Karpas-422 (cell line): ENCODE results near the gene ITPR3. TPM values are rescaled to one million over a fixed set of nuclear protein-coding genes. Genes with fewer than 3 reads are reported as not detected.

Experiments
- DNase-seq: peaks from one replicate; pipeline ENCODE4 v3.0.0-alpha.2; 2015
- H2AFZ ChIP-seq: fragments of 200-600 bp; sonication (generic); 2 replicates; pipeline ENCODE4 v1.6.1; 2014; ENCODE audit warnings: antibody characterized with exemption, low read length, mixed read lengths
- H3K27ac ChIP-seq: fragments of 200-600 bp; sonication (generic); 2 replicates; pipeline ENCODE4 v1.5.1; 2014; ENCODE audit warnings: mild to moderate bottlenecking, low read length, moderate library complexity
- H3K27me3 ChIP-seq: fragments of 200-600 bp; sonication (generic); 2 replicates; pipeline ENCODE4 v1.6.1; 2014; ENCODE audit warnings: low read length, mixed read lengths
- H3K36me3 ChIP-seq: fragments of 200-600 bp; sonication (generic); 2 replicates; pipeline ENCODE4 v1.6.1; 2014; ENCODE audit warnings: low read length, mixed read lengths; ENCODE audit not compliant: insufficient read depth
- H3K4me1 ChIP-seq: fragments of 200-600 bp; sonication (generic); 2 replicates; pipeline ENCODE4 v1.6.1; 2014; ENCODE audit warnings: mild to moderate bottlenecking, low read length, mixed read lengths
- H3K4me2 ChIP-seq: fragments of 200-600 bp; sonication (generic); 2 replicates; pipeline ENCODE4 v1.6.1; 2014; ENCODE audit warnings: low read length, low read depth, mild to moderate bottlenecking; ENCODE audit not compliant: poor library complexity, severe bottlenecking
- H3K4me3 ChIP-seq: fragments of 200-600 bp; sonication (generic); 2 replicates; pipeline ENCODE4 v1.5.1; 2014; ENCODE audit warnings: mild to moderate bottlenecking, antibody characterized with exemption, low read length, mixed read lengths
- H3K79me2 ChIP-seq: fragments of 200-600 bp; sonication (generic); 2 replicates; pipeline ENCODE4 v1.6.1; 2014; ENCODE audit warnings: mild to moderate bottlenecking, low read length, mixed read lengths
- H3K9ac ChIP-seq: fragments of 200-600 bp; sonication (generic); 2 replicates; pipeline ENCODE4 v1.6.0; 2014; ENCODE audit warnings: low read length
- H3K9me2 ChIP-seq: fragments of 200-600 bp; sonication (generic), shearing (Covaris generic); replicated peaks from 2 replicates; pipeline ENCODE4 v1.6.0; 2014; ENCODE audit warnings: mild to moderate bottlenecking, low read length, moderate library complexity; ENCODE audit not compliant: insufficient read depth
- H3K9me3 ChIP-seq: fragments of 300-700, 200-600 bp; sonication (generic); 2 replicates; pipeline ENCODE4 v1.6.1; 2014; ENCODE audit warnings: low read length, mixed read lengths
- H4K20me1 ChIP-seq: fragments of 200-600 bp; sonication (generic); 2 replicates; pipeline ENCODE4 v1.6.1; 2014; ENCODE audit warnings: mild to moderate bottlenecking, antibody characterized with exemption, low read length, low read depth; ENCODE audit not compliant: insufficient read depth
- total RNA-seq: library from RNA; depleted of rRNA; stranded (reverse); fragments of >200 nt; shearing (Covaris generic); gene quantifications from 2 replicates; pipeline ENCODE4 v1.2.3, GENCODE V29; 2014; ENCODE audit warnings: low replicate concordance

Gene ITPR3
- total RNA-seq, 1 experiment from 2014 or later, result 3.9 TPM

GRCh38 chr6:33726696-33727095 is 105.6 kb downstream of the ITPR3 start:
- H3K9ac ChIP-seq, result no peak overlapping the region
- no peaks in the 10 kb centered on the region for H3K79me2 ChIP-seq

DNA sequence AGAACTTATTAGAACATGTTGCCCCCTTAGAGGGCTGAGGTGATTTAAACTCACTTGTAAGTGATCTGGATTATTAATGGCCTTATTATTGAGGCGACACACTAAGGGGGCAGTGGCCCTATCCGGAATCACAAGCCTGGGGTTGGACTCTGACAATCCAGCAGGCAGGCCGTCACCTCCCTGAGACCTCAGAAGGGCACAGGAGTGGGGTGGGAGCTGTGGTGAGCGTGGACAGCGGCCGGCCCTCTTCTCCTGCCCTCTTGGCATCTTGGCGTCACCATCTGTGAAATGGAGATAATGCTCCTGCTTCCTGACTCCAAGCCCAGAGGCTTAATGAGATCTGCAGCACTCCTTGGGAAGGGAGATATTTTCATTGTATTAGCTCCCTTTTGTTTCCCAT is 106.0 kb downstream of the ITPR3 start:
- no peak overlapping the region for H3K9ac ChIP-seq
- H3K9me2 ChIP-seq, result no peaks in the 10 kb centered on the region
- no peak for DNase-seq
- no peaks in the 10 kb centered on the region for H3K79me2 ChIP-seq
- H3K27ac ChIP-seq, result no peak overlapping the region
- H3K27me3 ChIP-seq, result no peaks in the 10 kb centered on the region
- no peaks in the 10 kb centered on the region for H3K9me3 ChIP-seq
- H3K4me2 ChIP-seq, result no peak overlapping the region
- H3K36me3 ChIP-seq, result no peaks in the 10 kb centered on the region
- H2AFZ ChIP-seq, result no peak overlapping the region
- peaks cover 8% of the 10 kb centered on the region for H3K4me1 ChIP-seq
- peaks cover 9% of the 10 kb centered on the region; the same call in 1 of the 2 replicates for H4K20me1 ChIP-seq
- H3K4me3 ChIP-seq, result no peak overlapping the region

More at GRCh38 chr6:33726696-33727095, 105.6 kb downstream of the ITPR3 start:
- H3K9me2 ChIP-seq, result no peaks in the 10 kb centered on the region
- H3K4me2 ChIP-seq, result no peak overlapping the region
- no peak overlapping the region for H3K27ac ChIP-seq
- no peak for DNase-seq
- no peak overlapping the region for H3K4me3 ChIP-seq
- no peaks in the 10 kb centered on the region for H3K36me3 ChIP-seq
- no peak overlapping the region for H2AFZ ChIP-seq
- peaks cover 13% of the 10 kb centered on the region for H3K4me1 ChIP-seq
- no peaks in the 10 kb centered on the region for H3K27me3 ChIP-seq
- H4K20me1 ChIP-seq, result peaks cover 9% of the 10 kb centered on the region; the same call in 1 of the 2 replicates
- no peaks in the 10 kb centered on the region for H3K9me3 ChIP-seq

GRCh38 chr6:33727932-33728331 is 106.8 kb downstream of the ITPR3 start:
- Histone ChIP-seq H3K4me2 (no peak overlapping the region), H3K4me1 (peaks cover 8% of the 10 kb centered on the region), H4K20me1 (peaks cover 9% of the 10 kb centered on the region; the same call in 1 of the 2 replicates), H3K27ac (no peak overlapping the region), H3K9me3 (no peaks in the 10 kb centered on the region), H3K36me3 (no peaks in the 10 kb centered on the region), H3K27me3 (no peaks in the 10 kb centered on the region), H3K4me3 (no peak overlapping the region), H2AFZ (no peak overlapping the region), H3K9ac (no peak overlapping the region), H3K79me2 (no peaks in the 10 kb centered on the region), H3K9me2 (no peaks in the 10 kb centered on the region)
- no peak for DNase-seq

DNA sequence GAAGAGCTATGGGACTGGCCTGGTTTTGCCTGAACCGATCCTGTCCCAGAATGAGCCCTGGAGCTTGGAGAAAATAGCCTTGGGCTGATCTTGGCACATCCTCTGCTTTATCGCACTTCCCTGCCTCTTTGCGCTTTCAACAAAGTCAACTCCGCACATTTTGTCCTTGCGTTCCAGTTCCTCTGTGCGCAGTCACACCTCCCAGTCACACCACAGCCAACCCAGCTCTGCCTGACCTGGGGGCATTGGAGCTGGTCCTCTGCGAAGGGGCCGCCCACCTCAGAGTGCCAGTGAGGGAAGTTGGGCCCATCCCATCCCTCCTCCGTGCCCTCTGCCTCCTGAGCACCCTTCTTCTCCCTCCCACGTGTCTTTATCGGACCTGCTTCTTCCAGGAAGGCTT is 107.3 kb downstream of the ITPR3 start:
- no peaks in the 10 kb centered on the region for H3K27me3 ChIP-seq
- no peak overlapping the region for H3K27ac ChIP-seq
- DNase-seq, result no peak
- no peaks in the 10 kb centered on the region for H3K9me2 ChIP-seq
- H3K4me1 ChIP-seq, result peaks cover 8% of the 10 kb centered on the region
- no peaks in the 10 kb centered on the region for H3K36me3 ChIP-seq
- H3K79me2 ChIP-seq, result no peaks in the 10 kb centered on the region
- peaks cover 9% of the 10 kb centered on the region; the same call in 1 of the 2 replicates for H4K20me1 ChIP-seq
- no peak overlapping the region for H3K4me3 ChIP-seq
- H3K9me3 ChIP-seq, result no peaks in the 10 kb centered on the region
- no peak overlapping the region for H3K4me2 ChIP-seq
- H2AFZ ChIP-seq, result no peak overlapping the region
- no peak overlapping the region for H3K9ac ChIP-seq

- H3K27me3 ChIP-seq, result no peaks in the 10 kb centered on the region
- no peaks in the 10 kb centered on the region for H3K36me3 ChIP-seq
- peaks cover 8% of the 10 kb centered on the region for H3K4me1 ChIP-seq
- no peak overlapping the region for H2AFZ ChIP-seq
- DNase-seq, result no peak
- no peak overlapping the region for H3K4me3 ChIP-seq
- H3K4me2 ChIP-seq, result no peak overlapping the region
- no peak overlapping the region for H3K27ac ChIP-seq
- no peaks in the 10 kb centered on the region for H3K79me2 ChIP-seq
- H4K20me1 ChIP-seq, result 0 out of 2 replicates have a peak, but pooled peaks cover 5% of the 10 kb centered on the region
- H3K9ac ChIP-seq, result no peak overlapping the region
- no peaks in the 10 kb centered on the region for H3K9me2 ChIP-seq
- no peaks in the 10 kb centered on the region for H3K9me3 ChIP-seq
These were observed 107.9 kb downstream of the ITPR3 start for GRCh38 chr6:33729059-33729458.

DNA sequence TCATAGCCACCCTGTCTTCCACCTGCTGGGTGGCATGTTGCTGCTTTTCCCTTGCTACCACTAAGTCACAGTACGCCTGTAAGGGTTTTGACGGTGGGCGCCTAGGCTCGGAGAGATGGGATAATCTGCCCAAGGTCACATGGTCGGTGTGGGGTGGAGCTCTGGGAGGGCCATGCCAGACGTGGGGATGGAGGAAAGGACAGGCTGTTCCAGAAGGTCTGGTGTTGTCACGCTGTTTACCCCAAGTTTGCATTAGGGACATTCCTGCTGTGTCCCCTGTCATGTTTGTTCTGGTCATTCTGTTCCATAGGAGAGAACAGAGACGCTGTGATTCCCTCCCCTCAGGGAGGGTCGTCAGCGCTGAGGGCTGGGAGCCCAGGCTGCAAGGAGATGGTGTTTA is 109.5 kb downstream of the ITPR3 start:
- no peak overlapping the region for H3K4me2 ChIP-seq
- H2AFZ ChIP-seq, result no peak overlapping the region
- H3K27me3 ChIP-seq, result no peaks in the 10 kb centered on the region
- H3K36me3 ChIP-seq, result no peaks in the 10 kb centered on the region
- no peak overlapping the region for H3K4me3 ChIP-seq
- H3K79me2 ChIP-seq, result no peaks in the 10 kb centered on the region
- 0 out of 2 replicates have a peak, but pooled peaks cover 5% of the 10 kb centered on the region for H4K20me1 ChIP-seq
- H3K9me3 ChIP-seq, result no peaks in the 10 kb centered on the region
- H3K9me2 ChIP-seq, result no peaks in the 10 kb centered on the region
- peaks cover 8% of the 10 kb centered on the region for H3K4me1 ChIP-seq
- no peak overlapping the region for H3K9ac ChIP-seq
- H3K27ac ChIP-seq, result no peak overlapping the region
- DNase-seq, result no peak

GRCh38 chr6:33731035-33731434 is 109.9 kb downstream of the ITPR3 start:
- H4K20me1 ChIP-seq, result 0 out of 2 replicates have a peak, but pooled peaks cover 5% of the 10 kb centered on the region
- H3K27ac ChIP-seq, result no peak overlapping the region
- no peak overlapping the region for H3K4me3 ChIP-seq
- no peak overlapping the region for H3K4me2 ChIP-seq
- no peaks in the 10 kb centered on the region for H3K9me3 ChIP-seq
- no peak overlapping the region for H2AFZ ChIP-seq
- H3K9ac ChIP-seq, result no peak overlapping the region
- H3K9me2 ChIP-seq, result no peaks in the 10 kb centered on the region
- no peaks in the 10 kb centered on the region for H3K36me3 ChIP-seq
- H3K4me1 ChIP-seq, result peaks cover 8% of the 10 kb centered on the region
- H3K79me2 ChIP-seq, result no peaks in the 10 kb centered on the region
- H3K27me3 ChIP-seq, result no peaks in the 10 kb centered on the region
- no peak for DNase-seq

DNA sequence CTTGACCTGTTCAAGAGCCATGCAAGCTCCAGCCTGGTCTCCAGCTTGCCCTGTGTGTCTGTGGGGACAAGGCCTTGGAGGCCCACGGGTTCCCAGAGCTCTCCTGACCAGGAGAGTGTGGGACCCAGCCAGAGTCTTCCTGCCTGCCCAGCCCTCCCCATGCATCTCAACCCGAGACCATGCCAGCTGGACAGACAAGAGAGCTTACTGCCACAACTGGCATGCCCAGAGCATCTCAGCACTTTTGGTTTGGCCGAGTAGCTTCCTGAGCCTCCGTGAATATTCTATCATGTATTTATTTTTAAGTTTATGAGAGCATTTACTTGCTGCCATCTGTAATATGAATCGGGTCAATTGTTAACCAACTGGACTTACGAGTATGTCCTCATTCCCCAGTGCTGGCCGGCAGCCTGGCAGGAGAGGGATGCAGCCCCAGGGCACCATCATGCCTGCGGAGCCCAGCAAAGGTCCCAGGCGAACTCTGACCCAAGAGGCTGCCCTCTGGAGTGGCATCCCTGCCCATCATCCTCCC is 110.7 kb downstream of the ITPR3 start:
- no peak overlapping the region for H3K9ac ChIP-seq
- no peak overlapping the region for H3K27ac ChIP-seq
- no peaks in the 10 kb centered on the region for H3K79me2 ChIP-seq
- DNase-seq, result no peak
- no peaks in the 10 kb centered on the region for H3K9me3 ChIP-seq
- H3K36me3 ChIP-seq, result no peaks in the 10 kb centered on the region
- H2AFZ ChIP-seq, result no peak overlapping the region
- peaks cover 8% of the 10 kb centered on the region for H3K4me1 ChIP-seq
- H3K9me2 ChIP-seq, result no peaks in the 10 kb centered on the region
- H3K4me3 ChIP-seq, result no peak overlapping the region
- 0 out of 2 replicates have a peak, but pooled peaks cover 5% of the 10 kb centered on the region for H4K20me1 ChIP-seq
- H3K27me3 ChIP-seq, result no peaks in the 10 kb centered on the region
- H3K4me2 ChIP-seq, result no peak overlapping the region
